Epithelial cell of proximal tubule (primary cell): Measurements from ENCODE around the gene PALS2. TPM values are rescaled to one million over a fixed set of nuclear protein-coding genes. Genes with fewer than 3 reads are reported as not detected.

Experiments used
- DNase-seq: peaks from one replicate; pipeline ENCODE4 v3.0.0-alpha.2; 2011; ENCODE audit warnings: low read depth
- H3K4me3 ChIP-seq: 2 replicates; pipeline ENCODE4 v1.5.1; 2011; ENCODE audit warnings: low read depth, mild to moderate bottlenecking, low read length
- CTCF ChIP-seq: conservative IDR thresholded peaks from 2 replicates; pipeline ENCODE4 v1.5.1; 2012; ENCODE audit warnings: low read depth, mild to moderate bottlenecking, low read length
- total RNA-seq: library from RNA; depleted of rRNA; stranded (reverse); fragments of >200 nt; gene quantifications from 2 replicates; pipeline ENCODE4 v1.2.3, GENCODE V29; 2015

PALS2 gene
- total RNA-seq, 1 donor from 2014 or later = 6.0 TPM

GRCh38 chr7:24601600-24601999, 28.3 kb downstream of the PALS2 start:
- no peak overlapping the region for H3K4me3 ChIP-seq
- no peak for DNase-seq
- TF ChIP-seq CTCF = no peak

- no peak for TF ChIP-seq CTCF
- no peak overlapping the region for H3K4me3 ChIP-seq
- no peak for DNase-seq
These were observed 29.7 kb downstream of the PALS2 start for GRCh38 chr7:24602860-24603456.

- no peak for TF ChIP-seq CTCF
- no peak for DNase-seq
- H3K4me3 ChIP-seq = no peak overlapping the region
These were observed 31.4 kb downstream of the PALS2 start for GRCh38 chr7:24604630-24605029.

GRCh38 chr7:24608504-24608903, 35.3 kb downstream of the PALS2 start:
- no peak for DNase-seq
- TF ChIP-seq CTCF = no peak
- no peak overlapping the region for H3K4me3 ChIP-seq

- H3K4me3 ChIP-seq = no peak overlapping the region
- DNase-seq = no peak
- no peak for TF ChIP-seq CTCF
These were observed 35.8 kb downstream of the PALS2 start for GRCh38 chr7:24609059-24609458.

- no peak for DNase-seq
- no peak for TF ChIP-seq CTCF
- no peak overlapping the region for H3K4me3 ChIP-seq
These were observed 36.3 kb downstream of the PALS2 start for GRCh38 chr7:24609570-24609969.

- DNase-seq = no peak
- no peak overlapping the region for H3K4me3 ChIP-seq
- TF ChIP-seq CTCF = no peak
These were observed 37.9 kb downstream of the PALS2 start for GRCh38 chr7:24611130-24611529.
